GM18951 (cell line): Measurements from ENCODE around the gene ASIC1.

ENCODE experiments used
- POLR2A ChIP-seq: IDR thresholded peaks from 4 replicates; pipeline ENCODE4 v1.6.1; 2011; ENCODE audit warnings: mild to moderate bottlenecking; ENCODE audit not compliant: insufficient read length, insufficient read depth; ENCODE audit errors: extremely low read depth
- in situ Hi-C: fragments of 300-500 bp; cut with MboI; formaldehyde crosslinking; loops from one replicate; pipeline ENCODE4 v1.12.0; 2022; ENCODE audit warnings: low sequenced_read_pairs, mixed read lengths, inconsistent platforms; ENCODE audit not compliant: unreplicated experiment

Gene ASIC1

DNA sequence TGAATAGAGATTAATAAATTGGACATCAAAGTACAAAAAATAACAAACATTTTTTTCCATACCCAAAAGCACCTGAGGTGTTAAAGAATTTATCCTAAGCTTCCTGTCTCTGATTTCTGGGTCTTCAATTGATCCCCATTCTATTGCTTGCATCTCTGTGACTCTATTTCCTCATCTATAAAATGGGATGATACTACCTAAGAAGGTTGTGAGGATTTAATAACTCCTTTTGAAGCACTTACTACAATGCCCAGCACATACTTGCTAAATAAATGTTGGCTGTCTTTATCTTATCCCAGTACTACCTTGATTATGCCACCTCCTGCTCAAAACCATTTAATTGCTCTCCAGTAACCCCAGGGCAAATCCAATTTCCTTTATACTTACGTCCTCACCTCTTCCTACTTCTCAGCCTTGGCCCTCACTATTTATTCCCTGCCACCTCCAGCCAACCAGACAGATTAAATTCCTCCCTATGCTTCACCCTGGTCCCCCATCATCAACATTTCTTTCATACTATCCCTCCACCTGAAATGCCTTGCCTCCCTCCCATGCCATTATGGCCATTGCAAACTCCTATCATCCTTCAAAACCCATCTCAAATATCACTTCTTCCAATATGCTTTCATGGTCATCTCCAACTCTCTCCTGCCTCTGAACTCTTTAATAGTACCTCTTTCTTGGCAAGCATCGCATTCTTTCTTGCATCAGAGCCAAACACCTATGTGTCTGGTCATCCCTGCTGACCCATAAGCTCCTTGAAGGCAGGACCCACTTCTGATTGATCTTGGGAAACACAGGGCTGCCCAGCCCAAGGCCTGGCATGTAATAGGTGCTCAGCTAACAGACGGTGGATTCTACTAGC, 7.9 kb upstream of the ASIC1 start:
- in situ Hi-C loops, result no loop called here
- TF ChIP-seq POLR2A, result no peak

GRCh38 chr12:50050119-50050385, 7.3 kb upstream of the ASIC1 start:
- in situ Hi-C loops, result no loop called here
- no peak for TF ChIP-seq POLR2A

GRCh38 chr12:50050410-50051098, 6.8 kb upstream of the ASIC1 start:
- no peak for TF ChIP-seq POLR2A
- in situ Hi-C loops, result no loop called here

GRCh38 chr12:50051101-50051806, 6.1 kb upstream of the ASIC1 start:
- in situ Hi-C loops, result no loop called here

DNA sequence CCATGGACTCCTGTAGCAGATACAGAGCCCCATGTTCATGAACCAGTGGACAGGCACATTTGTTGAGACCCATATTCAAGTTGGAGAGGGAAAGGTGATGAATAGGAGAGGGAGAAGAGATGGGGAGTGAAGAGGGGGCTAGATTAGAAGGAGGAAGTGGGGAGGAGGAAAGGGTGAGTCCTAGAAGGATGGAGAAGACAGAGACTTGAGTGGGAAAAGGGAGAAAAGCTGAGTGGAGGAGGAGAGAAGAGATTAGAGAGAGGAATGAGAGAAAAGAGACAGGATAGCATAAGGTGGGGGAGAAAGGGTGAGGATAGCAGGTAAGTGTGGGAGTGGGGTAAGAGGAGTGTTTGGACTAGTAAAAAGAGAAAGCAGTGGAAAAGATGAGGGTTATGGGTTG, 4.9 kb upstream of the ASIC1 start:
- TF ChIP-seq POLR2A, result no peak
- in situ Hi-C loops, result no loop called here

More at GRCh38 chr12:50051101-50051806, 6.1 kb upstream of the ASIC1 start:
- no peak for TF ChIP-seq POLR2A

- TF ChIP-seq POLR2A, result no peak
- in situ Hi-C loops, result no loop called here
These were observed 4.4 kb upstream of the ASIC1 start for GRCh38 chr12:50052964-50053363.

DNA sequence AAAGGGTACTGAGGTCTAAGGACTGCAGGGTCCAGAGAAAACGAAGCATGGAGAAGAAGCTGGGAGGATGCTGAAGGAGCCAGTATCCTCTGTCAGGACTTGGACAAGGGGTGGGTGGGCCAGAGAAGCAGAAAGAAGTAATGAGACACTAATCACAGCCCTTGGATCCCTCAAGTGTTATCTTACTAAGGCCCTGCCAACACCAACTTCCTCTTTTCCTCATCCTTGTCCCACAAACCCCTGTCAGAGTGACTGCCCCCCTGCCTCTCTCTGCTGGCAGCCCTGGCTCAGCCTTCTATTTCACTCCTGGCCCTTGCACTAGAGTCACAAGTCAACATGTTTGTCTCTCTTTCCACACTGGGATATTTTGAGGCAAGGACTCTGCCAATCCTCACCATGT, 3.8 kb upstream of the ASIC1 start:
- in situ Hi-C loops, result no loop called here
- TF ChIP-seq POLR2A, result no peak

DNA sequence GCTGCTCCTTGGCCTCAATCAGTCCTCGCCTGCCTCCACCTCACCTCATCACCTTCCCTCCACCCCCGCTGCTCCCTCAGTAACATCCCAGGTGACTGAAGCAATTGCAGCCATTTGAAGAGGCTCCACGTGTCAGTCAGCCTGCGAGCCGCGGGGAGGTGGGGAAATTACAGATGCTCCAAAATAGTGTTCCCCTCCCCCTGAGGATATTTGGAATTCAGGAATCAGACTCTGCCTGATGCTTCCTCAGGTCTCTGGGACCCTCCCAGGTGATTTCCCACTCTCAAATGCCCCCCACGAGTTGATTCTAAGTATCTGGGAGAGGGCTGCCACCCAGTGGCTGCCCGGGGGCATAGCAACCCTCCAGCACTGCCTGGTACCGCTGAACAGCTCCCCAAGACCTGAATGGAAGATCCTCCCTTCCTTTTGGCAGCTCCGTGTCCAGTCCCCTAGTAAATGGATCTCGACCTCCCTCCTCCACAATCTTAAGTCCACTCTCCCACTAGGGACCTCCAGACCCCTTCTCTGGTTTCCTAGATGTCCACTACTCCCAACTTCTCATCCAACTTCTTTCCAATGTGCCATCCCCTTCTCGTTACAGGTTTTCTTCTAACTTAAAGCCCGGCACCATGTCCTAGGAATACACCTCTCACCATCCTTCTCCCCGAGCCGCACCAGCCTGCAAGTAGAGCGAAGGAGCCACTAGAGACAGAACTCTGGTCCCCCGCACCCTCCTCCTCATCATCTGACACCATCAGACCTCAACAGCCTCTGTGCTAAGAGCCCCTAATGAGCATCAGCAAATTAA, 1.4 kb upstream of the ASIC1 start:
- in situ Hi-C loops, result loop anchor here (5.0 kb wide), 1 partner anchor 84 kb away; the partner anchor contains the start of gene AQP6
- TF ChIP-seq POLR2A, result no peak

GRCh38 chr12:50056639-50056976, 788 bp upstream of the ASIC1 start:
- no peak for TF ChIP-seq POLR2A
- in situ Hi-C loops, result loop anchor here (5.0 kb wide), 1 partner anchor 84 kb away; the partner anchor contains the start of gene AQP6

DNA sequence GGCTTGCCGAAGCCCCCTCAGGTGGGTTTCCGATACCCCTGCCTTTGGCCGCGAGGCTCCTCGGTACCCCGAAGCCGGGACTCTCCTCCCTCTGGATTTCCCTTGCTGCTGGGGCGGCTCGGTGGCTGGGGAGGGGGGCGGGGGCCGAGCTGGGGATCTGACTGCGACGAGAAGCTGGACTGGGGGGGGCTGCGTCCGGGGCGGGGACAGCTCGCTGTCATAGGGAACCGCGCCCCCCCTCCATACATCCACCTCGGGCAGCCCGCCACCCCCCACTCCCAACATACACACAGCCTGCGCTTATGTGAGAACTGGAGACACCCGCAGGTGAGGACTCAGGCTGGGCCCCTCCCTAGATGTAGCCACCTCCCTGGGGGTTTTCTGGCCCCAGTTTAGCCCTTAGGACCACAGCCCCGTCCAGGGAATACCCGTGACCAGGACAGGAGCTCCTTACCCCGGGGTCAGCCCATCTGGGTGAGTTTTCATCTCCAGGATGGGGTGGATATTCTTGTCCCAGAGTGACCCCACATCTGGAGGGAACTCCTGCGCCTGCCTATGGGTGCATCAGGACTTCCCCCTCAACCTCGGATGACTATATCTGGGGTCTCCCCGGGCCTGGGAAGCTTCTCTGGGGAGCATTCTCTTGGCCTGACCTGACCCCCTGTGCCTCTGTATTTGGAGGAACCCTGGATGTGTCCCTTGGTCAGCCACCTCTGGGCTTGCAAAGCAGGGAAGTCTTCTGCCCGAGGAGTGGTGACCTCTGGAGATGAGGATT, 687 bp downstream of the ASIC1 start:
- no peak for TF ChIP-seq POLR2A
- in situ Hi-C loops, result loop anchor here (5.0 kb wide), 1 partner anchor 86 kb away; the partner anchor contains the start of gene AQP6

DNA sequence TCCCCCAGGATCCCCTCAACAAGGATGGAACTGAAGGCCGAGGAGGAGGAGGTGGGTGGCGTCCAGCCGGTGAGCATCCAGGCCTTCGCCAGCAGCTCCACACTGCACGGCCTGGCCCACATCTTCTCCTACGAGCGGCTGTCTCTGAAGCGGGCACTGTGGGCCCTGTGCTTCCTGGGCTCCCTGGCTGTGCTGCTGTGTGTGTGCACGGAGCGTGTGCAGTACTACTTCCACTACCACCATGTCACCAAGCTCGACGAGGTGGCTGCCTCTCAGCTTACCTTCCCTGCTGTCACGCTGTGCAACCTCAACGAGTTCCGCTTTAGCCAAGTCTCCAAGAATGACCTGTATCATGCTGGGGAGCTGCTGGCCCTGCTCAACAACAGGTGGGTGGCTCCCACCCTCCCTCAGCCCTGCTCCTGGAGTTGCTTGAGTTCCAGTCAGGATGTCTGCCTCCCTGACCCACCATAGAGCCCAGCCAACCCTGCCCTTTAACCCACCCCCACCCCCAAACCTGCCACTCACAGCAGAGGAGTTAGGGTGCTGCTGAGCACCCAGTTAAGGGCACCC, 1.4 kb downstream of the ASIC1 start:
- TF ChIP-seq POLR2A, result no peak
- in situ Hi-C loops, result loop anchor here (5.0 kb wide), 1 partner anchor 87 kb away; the partner anchor contains the start of gene AQP6
